ENCODE measurements around the gene MARVELD1. TPM values are rescaled to one million over a fixed set of nuclear protein-coding genes. Genes with fewer than 3 reads are reported as not detected.

The MARVELD1 gene
- total RNA-seq, 1 experiment from 2014 or later: 53.1 TPM

DNA sequence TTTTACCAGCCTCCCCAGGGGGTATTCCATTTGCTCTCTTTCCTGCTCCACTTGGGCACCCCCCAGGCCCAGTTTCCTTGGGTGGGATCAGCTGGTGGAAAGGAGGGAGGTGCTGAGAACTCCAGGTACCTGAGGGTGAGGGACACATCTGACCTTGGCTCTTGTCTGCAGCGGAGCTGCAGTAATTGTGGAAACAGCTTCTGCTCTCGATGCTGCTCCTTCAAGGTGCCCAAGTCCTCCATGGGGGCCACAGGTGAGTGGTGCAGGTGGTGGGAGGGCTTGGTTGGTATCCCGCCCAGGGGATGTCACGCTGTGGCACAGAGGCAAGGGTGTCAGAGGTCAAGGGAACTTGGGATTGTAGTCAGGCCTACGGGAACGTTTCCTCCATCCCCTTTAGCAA is 43.9 kb downstream of the MARVELD1 start:
- Histone ChIP-seq H3K4me3 (ENCODE audit: low read depth in 2 of 2, low read length in 2 of 2) (no peak overlapping the region), H3K36me3 (ENCODE audit: control insufficient read depth, insufficient read depth, low read length) (0 out of 2 replicates have a peak, but pooled peaks cover under 1% of the 10 kb centered on the region), H3K27ac (ENCODE audit: low read length) (no peak overlapping the region), H3K27me3 (ENCODE audit: control insufficient read depth, insufficient read depth, low read length) (no peaks in the 10 kb centered on the region), H3K9me3 (ENCODE audit: control insufficient read depth, insufficient read depth, low read depth, low read length) (no peaks in the 10 kb centered on the region), H3K4me1 (ENCODE audit: control insufficient read depth, insufficient read depth, low read length) (no peaks in the 10 kb centered on the region)
- no peak for ATAC-seq
- TF ChIP-seq, protein P1, sequence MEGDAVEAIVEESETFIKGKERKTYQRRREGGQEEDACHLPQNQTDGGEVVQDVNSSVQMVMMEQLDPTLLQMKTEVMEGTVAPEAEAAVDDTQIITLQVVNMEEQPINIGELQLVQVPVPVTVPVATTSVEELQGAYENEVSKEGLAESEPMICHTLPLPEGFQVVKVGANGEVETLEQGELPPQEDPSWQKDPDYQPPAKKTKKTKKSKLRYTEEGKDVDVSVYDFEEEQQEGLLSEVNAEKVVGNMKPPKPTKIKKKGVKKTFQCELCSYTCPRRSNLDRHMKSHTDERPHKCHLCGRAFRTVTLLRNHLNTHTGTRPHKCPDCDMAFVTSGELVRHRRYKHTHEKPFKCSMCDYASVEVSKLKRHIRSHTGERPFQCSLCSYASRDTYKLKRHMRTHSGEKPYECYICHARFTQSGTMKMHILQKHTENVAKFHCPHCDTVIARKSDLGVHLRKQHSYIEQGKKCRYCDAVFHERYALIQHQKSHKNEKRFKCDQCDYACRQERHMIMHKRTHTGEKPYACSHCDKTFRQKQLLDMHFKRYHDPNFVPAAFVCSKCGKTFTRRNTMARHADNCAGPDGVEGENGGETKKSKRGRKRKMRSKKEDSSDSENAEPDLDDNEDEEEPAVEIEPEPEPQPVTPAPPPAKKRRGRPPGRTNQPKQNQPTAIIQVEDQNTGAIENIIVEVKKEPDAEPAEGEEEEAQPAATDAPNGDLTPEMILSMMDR (IDR thresholded peaks at IDR 0.05): no peak
- no peak for TF ChIP-seq TCF7L2 (IDR thresholded peaks at IDR 0.05; ENCODE audit: low read depth, low read length)
- no peak for TF ChIP-seq SIN3A (IDR thresholded peaks at IDR 0.05; ENCODE audit: borderline replicate concordance, insufficient read depth, low read depth, low read length)
- TF ChIP-seq REST (IDR thresholded peaks at IDR 0.05; ENCODE audit: insufficient read depth in 1 of 2, low read depth in 2 of 2, low read length in 1 of 2): no peak
- no peak for TF ChIP-seq POLR2AphosphoS5 (IDR thresholded peaks at IDR 0.05; ENCODE audit: low read depth, low read length)
- intact Hi-C loops (cut with micrococcal nuclease; ENCODE audit: unreplicated experiment) (no loop called here), in situ Hi-C loops (cut with HindIII; ENCODE audit: low pct_unique_long_range_greater_than_20kb, low sequenced_read_pairs) (no loop called here)
- ChIA-PET POLR2A (interaction anchor here (0.7 kb wide), 1 partner anchor 86 kb away, joined by 8 read pairs; no protein-coding TSS in a partner anchor), CTCF (interaction anchor here (0.6 to 0.7 kb wide), 3 partner anchors 8 to 123 kb away, joined by 5 to 7 read pairs (median 7); no protein-coding TSS in a partner anchor)
- no peak for DNase-seq (ENCODE audit: low read depth, low spot score)
- no TSS peak for BruUV-seq (replicated peaks)

DNA sequence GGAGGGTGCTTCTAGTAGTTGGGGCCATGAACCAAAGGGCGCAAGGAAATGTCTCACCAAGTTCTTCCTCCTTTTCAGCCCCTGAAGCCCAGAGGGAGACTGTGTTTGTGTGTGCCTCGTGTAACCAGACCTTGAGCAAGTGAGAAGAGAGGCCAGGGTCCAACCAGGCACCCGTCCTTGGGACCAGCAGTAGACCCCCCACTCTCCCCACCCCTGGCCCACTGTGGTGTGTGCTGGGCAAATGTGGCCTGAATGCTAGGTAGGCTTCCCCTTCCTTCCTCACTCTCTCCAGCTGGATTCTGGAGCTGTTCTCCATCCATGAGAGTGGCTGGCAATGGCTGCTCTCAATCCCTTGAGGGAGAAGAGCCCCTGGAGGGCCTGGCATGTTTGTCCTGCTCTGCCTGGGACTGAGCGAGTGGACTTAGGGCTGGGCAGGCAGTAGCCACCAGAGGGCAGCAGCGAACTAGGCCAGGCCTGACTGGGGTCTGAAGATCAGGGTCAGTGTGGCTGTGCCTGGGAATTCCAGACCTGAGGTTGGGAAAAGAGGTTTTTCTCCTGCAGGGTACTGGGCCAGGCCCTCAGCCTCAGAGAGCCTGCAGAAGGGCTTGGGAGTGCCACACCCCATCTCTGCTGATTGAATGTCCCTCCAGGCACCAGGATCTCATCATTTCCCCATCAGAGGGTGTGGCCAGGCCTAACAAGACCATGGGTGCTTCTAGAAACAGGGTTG is 45.8 kb downstream of the MARVELD1 start:
- Histone ChIP-seq H3K4me3 (ENCODE audit: low read depth in 2 of 2, low read length in 2 of 2) (no peak overlapping the region), H3K4me1 (ENCODE audit: control insufficient read depth, insufficient read depth, low read length) (no peaks in the 10 kb centered on the region), H3K27ac (ENCODE audit: low read length) (no peak overlapping the region), H3K9me3 (ENCODE audit: control insufficient read depth, insufficient read depth, low read depth, low read length) (no peaks in the 10 kb centered on the region), H3K27me3 (ENCODE audit: control insufficient read depth, insufficient read depth, low read length) (no peaks in the 10 kb centered on the region), H3K36me3 (ENCODE audit: control insufficient read depth, insufficient read depth, low read length) (no peaks in the 10 kb centered on the region)
- CTCF ChIA-PET: no interaction called here
- DNase-seq (ENCODE audit: low read depth, low spot score): peak; percentile 32
- ATAC-seq: peak; percentile 93
- POLR2A ChIA-PET: no interaction called here
- in situ Hi-C loops (cut with HindIII; ENCODE audit: low pct_unique_long_range_greater_than_20kb, low sequenced_read_pairs): no loop called here
- intact Hi-C loops (cut with micrococcal nuclease; ENCODE audit: unreplicated experiment): loop anchor here (1.0 kb wide), 1 partner anchor 110 kb away; no protein-coding TSS in a partner anchor
- TF ChIP-seq, protein P1 (IDR thresholded peaks at IDR 0.05): peak; percentile 98
- no peak for TF ChIP-seq REST (IDR thresholded peaks at IDR 0.05; ENCODE audit: insufficient read depth in 1 of 2, low read depth in 2 of 2, low read length in 1 of 2)
- no peak for TF ChIP-seq POLR2AphosphoS5 (IDR thresholded peaks at IDR 0.05; ENCODE audit: low read depth, low read length)
- BruUV-seq (replicated peaks): no TSS peak

All from Panc1 (cell line).